H9 (cell line): Measurements from ENCODE around the gene PLD2. TPM values are rescaled to one million over a fixed set of nuclear protein-coding genes. Genes with fewer than 3 reads are reported as not detected.

Source experiments
- DNase-seq: peaks from one replicate; pipeline ENCODE4 v3.0.0-alpha.2; 2017
- H2AFZ ChIP-seq: one replicate; pipeline ENCODE4 v1.6.1; 2013; ENCODE audit warnings: mild to moderate bottlenecking, low read length, control low read depth, moderate library complexity
- H2AK5ac ChIP-seq: 2 replicates; pipeline ENCODE4 v1.6.1; 2013; ENCODE audit warnings: low read length, control low read depth, mixed read lengths; ENCODE audit not compliant: insufficient read length
- H2BK120ac ChIP-seq: one replicate; pipeline ENCODE4 v1.6.1; 2013; ENCODE audit warnings: low read depth, mild to moderate bottlenecking, low read length, control low read depth, inconsistent platforms; ENCODE audit not compliant: poor library complexity, severe bottlenecking
- H2BK12ac ChIP-seq: 2 replicates; pipeline ENCODE4 v1.6.1; 2013; ENCODE audit warnings: low read length, control low read depth, mixed read lengths, low read depth; ENCODE audit not compliant: insufficient read length
- H2BK15ac ChIP-seq: 2 replicates; pipeline ENCODE4 v1.6.1; 2013; ENCODE audit warnings: low read depth, low read length, control low read depth
- H2BK20ac ChIP-seq: one replicate; pipeline ENCODE4 v1.6.1; 2013; ENCODE audit warnings: low read depth, mild to moderate bottlenecking, low read length, control low read depth, inconsistent platforms; ENCODE audit not compliant: poor library complexity, severe bottlenecking
- H2BK5ac ChIP-seq: 2 replicates; pipeline ENCODE4 v1.6.1; 2013; ENCODE audit warnings: low read length, control low read depth, mixed read lengths; ENCODE audit not compliant: insufficient read length
- H3K14ac ChIP-seq: 2 replicates; pipeline ENCODE4 v1.6.1; 2013; ENCODE audit warnings: low read length, control low read depth; ENCODE audit not compliant: insufficient read depth
- H3K18ac ChIP-seq: 2 replicates; pipeline ENCODE4 v1.6.1; 2013; ENCODE audit warnings: low read depth, mild to moderate bottlenecking, mixed read lengths, low read length, control low read depth; ENCODE audit not compliant: insufficient read length
- H3K23ac ChIP-seq: 2 replicates; pipeline ENCODE4 v1.6.1; 2013; ENCODE audit warnings: low read length, control low read depth, mixed read lengths, low read depth; ENCODE audit not compliant: insufficient read length
- H3K23me2 ChIP-seq: 2 replicates; pipeline ENCODE4 v1.6.1; 2013; ENCODE audit warnings: low read depth, mild to moderate bottlenecking, mixed read lengths, low read length, control low read depth; ENCODE audit not compliant: insufficient read length, poor library complexity, severe bottlenecking
- H3K27ac ChIP-seq: 2 replicates; pipeline ENCODE4 v1.5.1; 2013; ENCODE audit warnings: low read length, control low read depth, mixed read lengths, low read depth; ENCODE audit not compliant: insufficient read length
- H3K27me3 ChIP-seq: 2 replicates; pipeline ENCODE4 v1.6.1; 2013; ENCODE audit warnings: low read length, control low read depth, inconsistent platforms; ENCODE audit not compliant: insufficient read depth
- H3K4ac ChIP-seq: 2 replicates; pipeline ENCODE4 v1.6.1; 2013; ENCODE audit warnings: low read depth, mild to moderate bottlenecking, control low read depth, inconsistent platforms, low read length, moderate library complexity
- H3K4me1 ChIP-seq: 2 replicates; pipeline ENCODE4 v1.6.1; 2013; ENCODE audit warnings: low read length, control low read depth, inconsistent platforms; ENCODE audit not compliant: insufficient read depth
- H3K4me2 ChIP-seq: 2 replicates; pipeline ENCODE4 v1.6.1; 2013; ENCODE audit warnings: low read length, control low read depth, mixed read lengths; ENCODE audit not compliant: insufficient read length, insufficient read depth
- H3K56ac ChIP-seq: 2 replicates; pipeline ENCODE4 v1.6.1; 2013; ENCODE audit warnings: low read depth, mild to moderate bottlenecking, mixed read lengths, low read length, control low read depth; ENCODE audit not compliant: insufficient read length
- H3K79me1 ChIP-seq: 2 replicates; pipeline ENCODE4 v1.6.1; 2013; ENCODE audit warnings: low read depth, mild to moderate bottlenecking, moderate library complexity, low read length, control low read depth, inconsistent platforms; ENCODE audit not compliant: insufficient read depth, poor library complexity, severe bottlenecking
- H3K79me2 ChIP-seq: 2 replicates; pipeline ENCODE4 v1.6.1; 2013; ENCODE audit warnings: low read length, control low read depth, inconsistent platforms; ENCODE audit not compliant: insufficient read depth
- H3K9ac ChIP-seq: 2 replicates; pipeline ENCODE4 v1.6.1; 2013; ENCODE audit warnings: low read length, control low read depth, mixed read lengths; ENCODE audit not compliant: insufficient read length; ENCODE audit errors: extremely low read depth
- H3K9me3 ChIP-seq: one replicate; pipeline ENCODE4 v1.6.1; 2013; ENCODE audit warnings: low read depth, low read length, inconsistent platforms; ENCODE audit not compliant: control insufficient read depth
- H3T11ph ChIP-seq: one replicate; pipeline ENCODE4 v1.6.1; 2013; ENCODE audit warnings: mild to moderate bottlenecking, low read length, control low read depth, inconsistent platforms
- H4K20me1 ChIP-seq: one replicate; pipeline ENCODE4 v1.6.1; 2013; ENCODE audit not compliant: control insufficient read depth, insufficient read length, insufficient read depth
- H4K5ac ChIP-seq: 2 replicates; pipeline ENCODE4 v1.6.1; 2013; ENCODE audit warnings: low read depth, mild to moderate bottlenecking, mixed read lengths, low read length, control low read depth; ENCODE audit not compliant: insufficient read length
- H4K8ac ChIP-seq: replicated peaks from 2 replicates; pipeline ENCODE4 v1.6.1; 2013; ENCODE audit warnings: low read length, control low read depth, mixed read lengths, low read depth; ENCODE audit not compliant: insufficient read length
- H4K91ac ChIP-seq: 2 replicates; pipeline ENCODE4 v1.6.1; 2013; ENCODE audit warnings: low read depth, mild to moderate bottlenecking, moderate library complexity, mixed read lengths, low read length, control low read depth; ENCODE audit not compliant: insufficient read length
- H3K27ac Mint-ChIP-seq, 3 experiments: 2 replicates in 2 of 3; 3 replicates in 1 of 3; pipeline ENCODE4 v1.8.0; 2020 to 2021; ENCODE audit warnings: mixed read lengths in 3 of 3, mild to moderate bottlenecking in 1 of 3, moderate library complexity in 1 of 3
- H3K27me3 Mint-ChIP-seq: 2 replicates; pipeline ENCODE4 v1.8.0; 2021; ENCODE audit warnings: low read depth, mild to moderate bottlenecking, moderate library complexity, mixed read lengths
- H3K36me3 Mint-ChIP-seq, 3 experiments: 2 replicates in 2 of 3; 3 replicates in 1 of 3; pipeline ENCODE4 v1.8.0; 2020 to 2021; ENCODE audit warnings: low read depth in 3 of 3, mixed read lengths in 3 of 3; ENCODE audit not compliant: insufficient read depth in 1 of 3
- H3K4me1 Mint-ChIP-seq, 2 experiments: 2 replicates each; pipeline ENCODE4 v1.8.0; 2020; ENCODE audit warnings: mixed read lengths in 2 of 2
- H3K4me3 Mint-ChIP-seq, 2 experiments: 2 replicates in 1 of 2; 3 replicates in 1 of 2; pipeline ENCODE4 v1.8.0; 2020 to 2021; ENCODE audit warnings: mild to moderate bottlenecking in 2 of 2, mixed read lengths in 2 of 2, moderate library complexity in 1 of 2
- H3K9me3 Mint-ChIP-seq, 2 experiments: 2 replicates in 1 of 2; 3 replicates in 1 of 2; pipeline ENCODE4 v1.8.0; 2020; ENCODE audit warnings: mild to moderate bottlenecking in 2 of 2, mixed read lengths in 2 of 2, moderate library complexity in 1 of 2
- CTCF ChIP-seq: fragments of 200-600 bp; sonication (generic); conservative IDR thresholded peaks from 3 replicates; pipeline ENCODE4 v1.8.0; 2021; ENCODE audit warnings: antibody characterized with exemption, mild to moderate bottlenecking
- WGBS: extraction: QIAGEN DNeasy Blood & Tissue Kit; methylation state at CpG from one replicate; pipeline ENCODE4 v1.1.7; 2013; ENCODE audit warnings: missing lambda C conversion rate, low lambda C conversion rate, mixed read lengths; ENCODE audit not compliant: insufficient read length; ENCODE audit errors: extremely low coverage; 5-methylcytosine and 5-hydroxymethylcytosine counted together
- total RNA-seq: library from RNA; stranded (reverse); gene quantifications from 2 replicates; pipeline ENCODE4 v1.2.1, GENCODE V29; 2021

Gene PLD2
- total RNA-seq, 1 experiment from 2014 or later: 63.3 TPM

- H3K79me1 ChIP-seq: no peaks in the 10 kb centered on the region
- H3K27me3 ChIP-seq: peaks cover 14% of the 10 kb centered on the region; the same call in 1 of the 2 replicates
- no peak overlapping the region for H4K91ac ChIP-seq
- peaks cover under 1% of the 10 kb centered on the region for H4K20me1 ChIP-seq
- no peak overlapping the region for H4K8ac ChIP-seq
- H3K27ac Mint-ChIP-seq: no peak overlapping the region
- no CpG with 5 or more reads among the region's 11 CpGs for WGBS
- no peak overlapping the region for H3K4me2 ChIP-seq
- H2BK20ac ChIP-seq: no peak overlapping the region
- TF ChIP-seq CTCF: no peak
- no peaks in the 10 kb centered on the region for H3K36me3 Mint-ChIP-seq
- H3K23ac ChIP-seq: no peak overlapping the region
- no peaks in the 10 kb centered on the region for H3K9me3 ChIP-seq
- H2BK5ac ChIP-seq: no peak overlapping the region
- H3K56ac ChIP-seq: no peak overlapping the region
- no peak overlapping the region for H2BK120ac ChIP-seq
- no peak overlapping the region for H3K4ac ChIP-seq
- no peaks in the 10 kb centered on the region for H3K4me1 ChIP-seq
- H4K5ac ChIP-seq: no peak overlapping the region
- H3K27ac ChIP-seq: no peak overlapping the region
- DNase-seq: no peak
- H3K14ac ChIP-seq: no peak overlapping the region
- no peaks in the 10 kb centered on the region for H3K79me2 ChIP-seq
- H2AK5ac ChIP-seq: no peak overlapping the region
- no peak overlapping the region for H2BK15ac ChIP-seq
- no peak overlapping the region for H3T11ph ChIP-seq
- no peaks in the 10 kb centered on the region for H3K9me3 Mint-ChIP-seq
- H3K9ac ChIP-seq: no peak overlapping the region
- H2AFZ ChIP-seq: no peak overlapping the region
- H3K27me3 Mint-ChIP-seq: peaks cover 64% of the 10 kb centered on the region
- H3K18ac ChIP-seq: no peak overlapping the region
- peaks cover 2 to 3% of the 10 kb centered on the region in 2 experiments; a peak in 1 of 4 replicates for H3K4me1 Mint-ChIP-seq
- H3K23me2 ChIP-seq: no peaks in the 10 kb centered on the region
- H2BK12ac ChIP-seq: no peak overlapping the region
- H3K4me3 Mint-ChIP-seq: no peak overlapping the region
Observed at GRCh38 chr17:4780325-4780955, 26.5 kb upstream of the PLD2 start.
